ENCODE measurements around the gene PRPF18. TPM values are rescaled to one million over a fixed set of nuclear protein-coding genes. Genes with fewer than 3 reads are reported as not detected.
A peak's percentile ranks its signal among the peaks of the same experiment; 100 is the strongest.

PRPF18 gene
- polyA plus RNA-seq, 10 donors = 22.7 to 27.4 (median 24.6) TPM

- no peak for DNase-seq
These were observed 50.6 kb downstream of the PRPF18 start for GRCh38 chr10:13637303-13637856.

- DNase-seq = no peak
These were observed 51.1 kb downstream of the PRPF18 start for GRCh38 chr10:13637894-13638293.

- no peak for DNase-seq
These were observed 55.5 kb downstream of the PRPF18 start for GRCh38 chr10:13642293-13642692.

GRCh38 chr10:13643016-13643415 is 56.3 kb downstream of the PRPF18 start:
- DNase-seq = no peak

GRCh38 chr10:13644866-13645265 is 58.1 kb downstream of the PRPF18 start:
- no peak for DNase-seq

GRCh38 chr10:13648425-13648824 is 61.7 kb downstream of the PRPF18 start:
- no peak for DNase-seq

- DNase-seq = no peak
These were observed 63.2 kb downstream of the PRPF18 start for GRCh38 chr10:13649844-13650520.

GRCh38 chr10:13650961-13651360 is 64.2 kb downstream of the PRPF18 start:
- no peak for DNase-seq

- no peak for DNase-seq
These were observed 65.4 kb downstream of the PRPF18 start for GRCh38 chr10:13651969-13652720.

GRCh38 chr10:13652860-13653259 is 66.1 kb downstream of the PRPF18 start:
- DNase-seq = no peak

GRCh38 chr10:13654118-13654830 is 67.5 kb downstream of the PRPF18 start:
- no peak for DNase-seq

- no peak for DNase-seq
These were observed 68.1 kb downstream of the PRPF18 start for GRCh38 chr10:13654846-13655245.

- no peak for DNase-seq
These were observed 69.8 kb downstream of the PRPF18 start for GRCh38 chr10:13656337-13657100.

GRCh38 chr10:13657101-13657680 is 70.4 kb downstream of the PRPF18 start:
- no peak for DNase-seq

GRCh38 chr10:13658264-13658663 is 71.5 kb downstream of the PRPF18 start:
- no peak for DNase-seq

GRCh38 chr10:13658871-13659685 is 72.3 kb downstream of the PRPF18 start:
- peak in 1 of 3 donors; percentile 57 for DNase-seq

GRCh38 chr10:13659887-13660550 is 73.3 kb downstream of the PRPF18 start:
- peak; percentile 55 to 85 (median 62) for DNase-seq

GRCh38 chr10:13660551-13660920 is 73.8 kb downstream of the PRPF18 start:
- DNase-seq = no peak

- peak in 1 of 3 donors; percentile 59 for DNase-seq
These were observed 74.5 kb downstream of the PRPF18 start for GRCh38 chr10:13661256-13661655.
